Neuronal stem cell (in vitro differentiated cells): ENCODE results near the gene PRPF39.

ENCODE experiments used
- DNase-seq: peaks from one replicate; pipeline ENCODE4 v3.0.0-alpha.2; 2013; ENCODE audit warnings: low spot score
- H2AFZ ChIP-seq: one replicate; pipeline ENCODE4 v1.6.1; 2013; ENCODE audit warnings: mild to moderate bottlenecking, low read length, inconsistent platforms
- H2AK5ac ChIP-seq: 2 replicates; pipeline ENCODE4 v1.6.1; 2013; ENCODE audit warnings: low read depth, mild to moderate bottlenecking, inconsistent platforms, low read length, moderate library complexity, mixed read lengths
- H2BK120ac ChIP-seq: 2 replicates; pipeline ENCODE4 v1.6.1; 2013; ENCODE audit warnings: low read depth, mild to moderate bottlenecking, inconsistent platforms, low read length, moderate library complexity, mixed read lengths
- H2BK12ac ChIP-seq: one replicate; pipeline ENCODE4 v1.6.1; 2013; ENCODE audit warnings: low read length, inconsistent platforms
- H2BK15ac ChIP-seq: 2 replicates; pipeline ENCODE4 v1.6.1; 2013; ENCODE audit warnings: mild to moderate bottlenecking, low read length, inconsistent platforms, mixed read lengths
- H2BK5ac ChIP-seq: one replicate; pipeline ENCODE4 v1.6.1; 2013; ENCODE audit warnings: inconsistent platforms, mild to moderate bottlenecking, low read length, moderate library complexity
- H3K14ac ChIP-seq: one replicate; pipeline ENCODE4 v1.6.1; 2013; ENCODE audit warnings: low read length, inconsistent platforms
- H3K18ac ChIP-seq: 2 replicates; pipeline ENCODE4 v1.6.1; 2013; ENCODE audit warnings: low read length, inconsistent platforms
- H3K23ac ChIP-seq: 2 replicates; pipeline ENCODE4 v1.6.1; 2013; ENCODE audit warnings: low read depth, mild to moderate bottlenecking, mixed read lengths, low read length, inconsistent platforms; ENCODE audit not compliant: poor library complexity
- H3K27ac ChIP-seq: replicated peaks from 3 replicates; pipeline ENCODE4 v1.5.1; 2013; ENCODE audit warnings: low read length, inconsistent platforms
- H3K27me3 ChIP-seq, 3 experiments: 2 replicates each; pipeline ENCODE4 v1.6.1; 2013; ENCODE audit warnings: low read length in 3 of 3, mild to moderate bottlenecking in 2 of 3, inconsistent platforms in 1 of 3, low read depth in 1 of 3, mixed read lengths in 1 of 3, moderate library complexity in 1 of 3; ENCODE audit not compliant: control insufficient read depth in 3 of 3, insufficient read depth in 3 of 3
- H3K36me3 ChIP-seq, 2 donors: replicated peaks in 1 of 2; 2 replicates each; pipeline ENCODE4 v1.6.1; 2013; ENCODE audit warnings: low read length in 2 of 2; ENCODE audit not compliant: control insufficient read depth in 2 of 2, insufficient read depth in 2 of 2
- H3K4ac ChIP-seq: 2 replicates; pipeline ENCODE4 v1.6.1; 2013; ENCODE audit warnings: inconsistent platforms, mild to moderate bottlenecking, low read length, moderate library complexity
- H3K4me1 ChIP-seq, 2 donors: 1 replicate in 1 of 2; 2 replicates in 1 of 2; pipeline ENCODE4 v1.6.1; 2013; ENCODE audit warnings: low read length in 2 of 2, low read depth in 1 of 2; ENCODE audit not compliant: control insufficient read depth in 2 of 2, insufficient read depth in 1 of 2
- H3K4me2 ChIP-seq: one replicate; pipeline ENCODE4 v1.6.1; 2013; ENCODE audit warnings: mild to moderate bottlenecking, low read length, inconsistent platforms; ENCODE audit not compliant: insufficient read depth, poor library complexity, severe bottlenecking
- H3K4me3 ChIP-seq, 2 donors: 2 replicates each; pipeline ENCODE4 v1.5.1; 2013; ENCODE audit warnings: low read length in 2 of 2, mild to moderate bottlenecking in 2 of 2, inconsistent platforms in 1 of 2, moderate library complexity in 1 of 2
- H3K79me1 ChIP-seq: one replicate; pipeline ENCODE4 v1.6.1; 2013; ENCODE audit warnings: low read depth, mild to moderate bottlenecking, inconsistent platforms, low read length, moderate library complexity
- H3K9ac ChIP-seq: one replicate; pipeline ENCODE4 v1.6.1; 2013; ENCODE audit warnings: mild to moderate bottlenecking, low read depth, low read length, inconsistent platforms; ENCODE audit not compliant: poor library complexity
- H3K9me3 ChIP-seq, 2 donors: replicated peaks in 1 of 2; 2 replicates each; pipeline versions ENCODE3 to v1.6.1; 2013; ENCODE audit warnings: low read length in 2 of 2, mild to moderate bottlenecking in 2 of 2, inconsistent platforms in 1 of 2, low read depth in 1 of 2, mixed read lengths in 1 of 2, moderate library complexity in 1 of 2; ENCODE audit not compliant: control insufficient read depth in 2 of 2, insufficient read depth in 1 of 2
- H4K8ac ChIP-seq: one replicate; pipeline ENCODE4 v1.6.1; 2013; ENCODE audit warnings: low read depth, mild to moderate bottlenecking, inconsistent platforms, low read length, moderate library complexity
- H4K91ac ChIP-seq: one replicate; pipeline ENCODE4 v1.6.1; 2013; ENCODE audit warnings: low read length, low read depth, mild to moderate bottlenecking, inconsistent platforms; ENCODE audit not compliant: poor library complexity
- WGBS, 2 donors: extraction: QIAGEN DNeasy Blood & Tissue Kit; methylation state at CpG; one replicate each; pipeline ENCODE4 v1.1.7; 2013; ENCODE audit warnings: missing lambda C conversion rate in 2 of 2, mixed read lengths in 1 of 2; ENCODE audit not compliant: insufficient read length in 2 of 2, insufficient replicate concordance in 1 of 2; ENCODE audit errors: extremely low coverage in 2 of 2; 5-methylcytosine and 5-hydroxymethylcytosine counted together

PRPF39 gene

GRCh38 chr14:45128963-45129629, 45.2 kb downstream of the PRPF39 start:
- H3K9me3 ChIP-seq: no peaks in the 10 kb centered on the region
- H3K4me1 ChIP-seq: no peaks in the 10 kb centered on the region
- H3K36me3 ChIP-seq: peaks cover 5 to 77% of the 10 kb centered on the region in 2 donors
- no peak overlapping the region for H3K27ac ChIP-seq
- no peak overlapping the region for H2BK5ac ChIP-seq
- H3K27me3 ChIP-seq: no peaks in the 10 kb centered on the region
- H3K4me2 ChIP-seq: no peak overlapping the region
- no peak overlapping the region for H3K4me3 ChIP-seq
- no peaks in the 10 kb centered on the region for H3K79me1 ChIP-seq
- no peak overlapping the region for H3K14ac ChIP-seq
- H2AK5ac ChIP-seq: no peak overlapping the region
- no CpG with 5 or more reads among the region's 1 CpG for WGBS, 2 donors
- H3K4ac ChIP-seq: no peak overlapping the region
- H3K18ac ChIP-seq: no peak overlapping the region
- H2AFZ ChIP-seq: no peak overlapping the region
- no peak overlapping the region for H4K8ac ChIP-seq
- no peak overlapping the region for H4K91ac ChIP-seq
- H3K23ac ChIP-seq: no peak overlapping the region
- no peak overlapping the region for H2BK120ac ChIP-seq
- no peak overlapping the region for H3K9ac ChIP-seq
- H2BK15ac ChIP-seq: no peak overlapping the region
- no peak for DNase-seq
- H2BK12ac ChIP-seq: no peak overlapping the region

DNA sequence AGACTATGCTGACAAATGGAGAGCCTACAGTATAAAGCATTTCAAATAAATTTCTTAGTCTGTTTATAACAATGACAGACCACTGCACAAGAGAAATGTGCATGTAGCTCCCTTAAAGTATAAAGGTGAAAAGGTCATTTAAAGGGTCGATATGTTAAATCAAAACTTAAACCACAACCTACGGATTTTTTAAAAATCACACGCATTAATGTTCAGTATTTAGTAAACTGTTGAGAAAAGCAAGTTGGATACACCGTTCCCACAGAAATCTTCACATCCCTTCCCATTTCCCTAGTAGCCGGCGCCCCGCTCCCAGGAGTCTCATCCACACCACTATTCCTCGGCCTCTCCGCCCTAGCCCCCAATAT, 49.8 kb downstream of the PRPF39 start:
- Histone ChIP-seq H3K9ac (peak overlapping the region; percentile 98), H4K8ac (no peak overlapping the region), H3K23ac (no peak overlapping the region), H3K4ac (no peak overlapping the region), H3K27me3 (no peaks in the 10 kb centered on the region), H2BK15ac (no peak overlapping the region), H2BK12ac (no peak overlapping the region), H3K27ac (peak overlapping the region; percentile 79), H3K14ac (no peak overlapping the region), H3K4me2 (peak overlapping the region; percentile 47), H2BK120ac (no peak overlapping the region), H2BK5ac (no peak overlapping the region), H3K18ac (peak overlapping the region; percentile 99), H3K4me1 (peaks cover 0 to 4% of the 10 kb centered on the region in 2 donors), H3K36me3 (peaks cover 0 to 37% of the 10 kb centered on the region in 2 donors), H3K9me3 (no peaks in the 10 kb centered on the region), H2AFZ (peak overlapping the region; percentile 96), H2AK5ac (no peak overlapping the region), H3K79me1 (peaks cover 5% of the 10 kb centered on the region), H3K4me3 (peak overlapping the region; percentile 59 to 99), H4K91ac (no peak overlapping the region)
- no peak for DNase-seq
- WGBS, 2 donors: no CpG with 5 or more reads among the region's 9 CpGs

- Histone ChIP-seq H3K18ac (peak within 1 kb of the TSS; percentile 99), H3K9ac (peak within 1 kb of the TSS; percentile 98), H3K4me2 (peak within 1 kb of the TSS; percentile 95), H2AFZ (peak within 1 kb of the TSS; percentile 96), H3K14ac (no peak within 1 kb of the TSS), H2BK5ac (peak within 1 kb of the TSS; percentile 97), H2BK15ac (peak within 1 kb of the TSS; percentile 87), H3K27ac (peak within 1 kb of the TSS; percentile 79), H2AK5ac (no peak within 1 kb of the TSS), H3K4ac (no peak within 1 kb of the TSS), H3K27me3 (no peaks in the 10 kb centered on the region), H2BK12ac (no peak within 1 kb of the TSS), H3K23ac (peak within 1 kb of the TSS; percentile 75), H2BK120ac (no peak within 1 kb of the TSS), H3K4me3 (peak within 1 kb of the TSS; percentile 59 to 99), H3K4me1 (peaks cover 0 to 4% of the 10 kb centered on the region in 2 donors), H3K9me3 (no peaks in the 10 kb centered on the region), H3K36me3 (peaks cover 0 to 31% of the 10 kb centered on the region in 2 donors), H4K91ac (no peak within 1 kb of the TSS), H3K79me1 (peaks cover 5% of the 10 kb centered on the region), H4K8ac (peak within 1 kb of the TSS; percentile 30)
- peak; percentile 97 for DNase-seq
- WGBS, 2 donors: no CpG with 5 or more reads among the region's 53 CpGs
These were observed 50.4 kb downstream of the PRPF39 start, which contains the start of gene FKBP3 for GRCh38 chr14:45134051-45134958. Gene FKBP3 (minus strand): TSS chr14:45134481. CDS start chr14:45134456, 25 bp downstream.

DNA sequence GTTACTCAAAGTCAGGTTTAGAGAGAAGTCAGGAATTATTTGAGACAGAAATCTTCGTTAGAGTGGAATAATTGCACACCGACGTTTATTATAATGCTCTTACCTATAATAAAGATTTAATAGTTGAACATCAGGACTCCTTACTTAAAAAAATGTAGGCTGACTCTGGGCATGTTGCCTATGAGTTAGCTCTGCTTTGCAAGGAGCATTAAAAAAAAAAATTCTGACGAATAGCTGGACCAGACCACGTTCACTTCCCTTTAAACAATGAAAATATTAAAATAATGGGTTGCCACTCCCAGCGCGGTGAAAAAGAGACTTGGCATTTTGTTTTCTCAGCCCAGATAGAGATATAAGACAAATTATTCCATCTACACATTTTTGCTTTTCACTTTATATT, 51.2 kb downstream of the PRPF39 start:
- no peak overlapping the region for H3K23ac ChIP-seq

More for the DNA sequence above, 51.2 kb downstream of the PRPF39 start:
- H3K4me2 ChIP-seq: peak overlapping the region; percentile 95
- H2BK120ac ChIP-seq: no peak overlapping the region
- no peaks in the 10 kb centered on the region for H3K27me3 ChIP-seq
- H3K18ac ChIP-seq: no peak overlapping the region
- no peak overlapping the region for H2BK12ac ChIP-seq
- DNase-seq: no peak
- no peak overlapping the region for H4K8ac ChIP-seq
- H3K4ac ChIP-seq: no peak overlapping the region
- H3K4me1 ChIP-seq: peaks cover 0 to 4% of the 10 kb centered on the region in 2 donors
- peaks cover 5% of the 10 kb centered on the region for H3K79me1 ChIP-seq
- no peak overlapping the region for H4K91ac ChIP-seq
- no peak overlapping the region for H2AK5ac ChIP-seq
- H3K36me3 ChIP-seq: peaks cover 0 to 22% of the 10 kb centered on the region in 2 donors
- no peak overlapping the region for H3K27ac ChIP-seq
- H3K4me3 ChIP-seq: peak overlapping the region in 1 of 2 donors; percentile 59
- H2BK15ac ChIP-seq: no peak overlapping the region
- H3K14ac ChIP-seq: no peak overlapping the region
- WGBS, 2 donors: no CpG with 5 or more reads among the region's 7 CpGs
- H3K9me3 ChIP-seq: no peaks in the 10 kb centered on the region
- peak overlapping the region; percentile 91 for H2AFZ ChIP-seq
- H3K9ac ChIP-seq: no peak overlapping the region
- H2BK5ac ChIP-seq: no peak overlapping the region
